ENCODE data around the gene TACR2. TPM values are rescaled to one million over a fixed set of nuclear protein-coding genes. Genes with fewer than 3 reads are reported as not detected.

The TACR2 gene
- total RNA-seq, 2 donors from 2014 or later = 0.66 TPM; not detected in 1

DNA sequence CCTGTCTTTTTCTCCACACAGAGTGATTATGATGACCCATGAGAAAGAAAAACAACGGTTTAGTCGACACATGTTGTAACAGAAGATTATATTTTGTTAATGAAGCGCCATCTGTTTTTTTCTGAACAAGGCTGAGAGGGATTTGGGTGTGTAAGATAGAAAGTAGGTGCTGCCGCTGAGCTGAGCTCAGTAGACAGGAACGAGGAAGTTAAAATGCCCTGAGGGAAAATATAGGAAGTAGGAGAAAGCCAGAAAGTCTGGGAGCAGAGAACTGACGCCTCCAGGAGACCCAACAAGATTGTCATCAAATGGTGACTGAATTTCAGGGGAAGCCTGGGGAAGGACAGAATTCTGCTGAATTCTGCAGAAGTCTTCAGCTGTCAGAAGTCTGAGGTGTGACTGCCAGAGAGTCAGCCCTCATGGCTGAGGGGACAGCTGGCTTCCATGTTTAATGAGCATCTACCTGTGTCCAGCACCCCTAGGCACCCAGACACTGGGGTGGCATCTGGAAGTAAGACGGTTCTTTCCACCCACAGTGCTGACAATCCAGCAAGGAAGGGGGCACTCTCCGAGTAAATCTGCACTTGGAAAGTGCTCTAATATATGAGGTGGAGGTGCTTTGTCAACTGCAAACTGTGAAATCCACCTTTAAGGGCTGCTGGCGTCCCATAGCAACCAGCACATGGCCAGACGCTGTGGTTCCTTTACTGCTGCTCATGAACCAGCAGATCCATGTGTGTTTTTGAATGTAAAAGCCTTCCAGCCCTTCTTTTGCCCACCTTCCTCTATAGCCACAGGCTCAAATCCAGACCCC lies 22.0 kb upstream of the TACR2 start:
- Histone ChIP-seq H3K4me3 (no peak overlapping the region), H3K9me3 (no peaks in the 10 kb centered on the region), H3K27ac (peak overlapping the region; percentile 76 to 89 (median 86)), H3K36me3 (replicated peaks in 1 of 2; ENCODE audit: insufficient read depth in 1 of 2, low read depth in 2 of 2) (no peaks in the 10 kb centered on the region), H3K4me1 (peaks cover 16% of the 10 kb centered on the region), H3K27me3 (no peaks in the 10 kb centered on the region)
- no peak for TF ChIP-seq CTCF (IDR thresholded peaks at IDR 0.05)
- peak in 2 of 3 donors; percentile 24 to 43 for TF ChIP-seq POLR2A (IDR thresholded peaks at IDR 0.05)
- 23 to 25% methylated on average over 10 of the region's 10 CpGs for WGBS, 2 donors
- peak in 3 of 4 donors; percentile 38 to 52 (median 44) for DNase-seq
- intact Hi-C loops (cut with DNase I) = no loop called here
- peak; percentile 91 for ATAC-seq

DNA sequence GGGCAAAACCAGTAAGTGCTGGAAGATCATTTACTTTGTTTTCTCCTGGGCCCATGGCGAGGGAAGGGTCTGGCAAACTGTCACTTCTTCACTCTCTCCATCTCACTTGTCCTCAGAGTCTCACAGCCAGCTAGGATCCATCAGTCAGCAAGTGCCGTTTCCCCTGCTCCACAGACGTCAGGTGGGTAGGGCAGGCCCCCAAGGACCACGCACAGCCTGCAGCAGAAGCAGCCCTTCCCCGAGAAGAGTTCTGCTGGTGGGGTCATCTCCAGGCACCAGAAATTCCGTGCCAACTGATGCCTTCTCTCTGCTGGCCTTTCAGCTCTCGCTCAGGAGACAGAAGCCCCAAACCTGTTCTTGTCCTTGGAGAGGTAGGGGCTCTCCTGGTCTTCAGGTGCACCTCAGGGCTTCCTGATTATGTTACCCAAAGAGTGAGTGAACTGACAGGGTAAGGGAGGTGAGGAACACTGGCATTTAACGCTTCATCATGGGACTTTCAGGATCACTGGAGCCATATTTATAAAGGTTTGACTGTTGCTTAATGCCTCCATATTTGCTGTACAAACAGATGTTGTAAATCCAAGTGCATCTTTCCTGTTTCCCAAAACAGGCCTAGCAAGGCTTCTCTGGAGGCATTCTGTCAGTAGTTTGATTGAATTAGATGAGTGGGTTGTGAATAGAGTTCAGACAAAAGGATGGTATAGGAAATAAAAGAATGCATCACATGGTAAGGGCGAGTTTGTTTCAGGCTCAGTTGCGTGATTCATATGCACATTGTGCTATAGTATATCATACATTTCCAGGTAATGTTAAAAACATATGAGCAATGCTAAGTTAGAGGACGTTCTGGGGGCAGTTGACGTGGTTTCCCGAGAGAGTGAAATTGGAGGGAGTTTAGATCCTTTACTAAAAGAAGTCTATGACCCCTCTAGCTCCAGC lies 20.9 kb upstream of the TACR2 start:
- Histone ChIP-seq H3K4me1 (peaks cover 16% of the 10 kb centered on the region), H3K27ac (peak overlapping the region; percentile 18 to 89 (median 81)), H3K4me3 (no peak overlapping the region), H3K36me3 (replicated peaks in 1 of 2; ENCODE audit: insufficient read depth in 1 of 2, low read depth in 2 of 2) (no peaks in the 10 kb centered on the region), H3K9me3 (no peaks in the 10 kb centered on the region), H3K27me3 (no peaks in the 10 kb centered on the region)
- ATAC-seq (no peak), DNase-seq (no peak)
- no peak for TF ChIP-seq POLR2A (IDR thresholded peaks at IDR 0.05)
- no peak for TF ChIP-seq CTCF (IDR thresholded peaks at IDR 0.05)
- 68 to 74% methylated on average over 10 to 13 of the region's 13 CpGs for WGBS, 2 donors
- intact Hi-C loops (cut with DNase I) = no loop called here

- no peak overlapping the region for H3K4me3 ChIP-seq
- TF ChIP-seq POLR2A (IDR thresholded peaks at IDR 0.05) (no peak), CTCF (IDR thresholded peaks at IDR 0.05) (no peak)
- H3K9me3 ChIP-seq = no peaks in the 10 kb centered on the region
- H3K36me3 ChIP-seq (replicated peaks in 1 of 2; ENCODE audit: insufficient read depth in 1 of 2, low read depth in 2 of 2) = no peaks in the 10 kb centered on the region
- no peak overlapping the region for H3K27ac ChIP-seq
- peaks cover 16% of the 10 kb centered on the region for H3K4me1 ChIP-seq
- no peaks in the 10 kb centered on the region for H3K27me3 ChIP-seq
- DNase-seq = no peak
- WGBS, 2 donors = 82% methylated on average over 4 to 14 of the region's 14 CpGs
- intact Hi-C loops (cut with DNase I) = no loop called here
- no peak for ATAC-seq
These were observed 19.3 kb upstream of the TACR2 start for GRCh38 chr10:69435966-69436520.

GRCh38 chr10:69434926-69435325 lies 18.2 kb upstream of the TACR2 start:
- Histone ChIP-seq H3K4me3 (no peak overlapping the region), H3K4me1 (peaks cover 16% of the 10 kb centered on the region), H3K36me3 (replicated peaks in 1 of 2; ENCODE audit: insufficient read depth in 1 of 2, low read depth in 2 of 2) (no peaks in the 10 kb centered on the region), H3K9me3 (no peaks in the 10 kb centered on the region), H3K27ac (no peak overlapping the region), H3K27me3 (no peaks in the 10 kb centered on the region)
- intact Hi-C loops (cut with DNase I) = no loop called here
- 92 to 100% methylated on average over 6 to 11 of the region's 11 CpGs for WGBS, 2 donors
- DNase-seq = no peak
- no peak for ATAC-seq
- TF ChIP-seq CTCF (IDR thresholded peaks at IDR 0.05) (no peak), POLR2A (IDR thresholded peaks at IDR 0.05) (no peak)
